K562 (cell line): Measurements from ENCODE around the gene LST1. TPM values are rescaled to one million over a fixed set of nuclear protein-coding genes. Genes with fewer than 3 reads are reported as not detected.

Experiments used
- ATAC-seq: fragments of 200-7000 bp; cut with Tn5 transposase; 3 replicates; pipeline ENCODE4 v1.9.1; 2020; ENCODE audit warnings: moderate library complexity
- BruUV-seq: library from RNA; stranded (reverse); fragments of 400-500 nt; replicated peaks from 2 replicates; lab custom pipeline; 2021; lab: Mats Ljungman, UMichigan
- CTCF ChIA-PET: fragments of 300-600 bp; formaldehyde crosslinking; extraction: SDS; loops from one replicate; lab custom pipeline; 2021; ENCODE audit warnings: low intra/inter-chr PET ratio; lab: Yijun Ruan, JAX
- POLR2A ChIA-PET: fragments of 300-600, 350-650 bp; sonication (Branson Sonifier 250); formaldehyde crosslinking; extraction: SDS; loops from one replicate; lab custom pipeline; 2021; ENCODE audit warnings: antibody characterized with exemption, inconsistent platforms; lab: Yijun Ruan, JAX
- DNase-seq, 4 experiments: peaks; one replicate each; pipeline versions ENCODE4 v3.0.0 to v3.0.0-alpha.2; 2011 to 2018; ENCODE audit warnings: low spot score in 3 of 4, mixed read lengths in 3 of 4; ENCODE audit errors: extremely low read depth in 1 of 4
- FAIRE-seq: peaks from 2 replicates; lab custom pipeline; 2011; peaks lifted over from hg19 to GRCh38; lab: Jason Lieb, UNC
- H2AFZ ChIP-seq: 2 replicates; pipeline ENCODE4 v1.6.0; 2011; ENCODE audit warnings: low read depth, low read length, control low read depth, inconsistent platforms
- H3K27ac ChIP-seq: fragments of 200-600 bp; 3 replicates; pipeline ENCODE4 v1.8.0; 2011; ENCODE audit warnings: low read depth, mild to moderate bottlenecking, control low read depth, inconsistent platforms, low read length, moderate library complexity, mixed read lengths; ENCODE audit errors: extremely low read depth
- H3K27me3 ChIP-seq, 2 experiments: fragments of 300-600 bp in 1 of 2; 2 replicates in 1 of 2; 3 replicates in 1 of 2; pipeline versions ENCODE4 v1.6.0 to v1.8.0; 2011; ENCODE audit warnings: inconsistent platforms in 2 of 2, low read length in 2 of 2, mild to moderate bottlenecking in 1 of 2, mixed read lengths in 1 of 2, moderate library complexity in 1 of 2; ENCODE audit not compliant: control insufficient read depth in 2 of 2, insufficient read depth in 2 of 2
- H3K36me3 ChIP-seq: fragments of 300-600 bp; 3 replicates; pipeline ENCODE4 v1.8.0; 2011; ENCODE audit warnings: mild to moderate bottlenecking, low read length, inconsistent platforms; ENCODE audit not compliant: control insufficient read depth, insufficient read depth
- H3K4me1 ChIP-seq, 2 experiments: fragments of 200-600 bp in 1 of 2; replicated peaks in 1 of 2; 2 replicates in 1 of 2; 3 replicates in 1 of 2; pipeline versions ENCODE4 v1.5.1 to v1.8.0; 2011; ENCODE audit warnings: inconsistent platforms in 2 of 2, low read length in 2 of 2, mild to moderate bottlenecking in 1 of 2, mixed read lengths in 1 of 2, moderate library complexity in 1 of 2; ENCODE audit not compliant: control insufficient read depth in 2 of 2, insufficient read depth in 2 of 2
- H3K4me2 ChIP-seq: 2 replicates; pipeline ENCODE4 v1.6.1; 2011; ENCODE audit warnings: low read length, control low read depth, inconsistent platforms, mixed read lengths; ENCODE audit not compliant: insufficient read depth
- H3K4me3 ChIP-seq: fragments of 200-600 bp; sonication (generic), shearing (Covaris generic); 2 replicates; pipeline ENCODE4 v1.5.1; 2016; ENCODE audit warnings: control low read depth, inconsistent platforms
- H3K79me2 ChIP-seq: fragments of 200-600 bp; 3 replicates; pipeline ENCODE4 v1.8.0; 2011; ENCODE audit warnings: low read length, inconsistent platforms; ENCODE audit not compliant: control insufficient read depth, insufficient read depth
- H3K9ac ChIP-seq, 2 experiments: 2 replicates each; pipeline versions ENCODE4 v1.6.0 to v1.6.1; 2011; ENCODE audit warnings: low read depth in 2 of 2, low read length in 2 of 2, control low read depth in 1 of 2, inconsistent platforms in 1 of 2, mild to moderate bottlenecking in 1 of 2, mixed read lengths in 1 of 2; ENCODE audit not compliant: insufficient read depth in 1 of 2
- H3K9me1 ChIP-seq: one replicate; pipeline ENCODE4 v1.6.0; 2011; ENCODE audit warnings: inconsistent platforms, mild to moderate bottlenecking, low read length, moderate library complexity; ENCODE audit not compliant: control insufficient read depth, insufficient read depth
- H3K9me3 ChIP-seq: replicated peaks from 2 replicates; pipeline ENCODE4 v1.5.1; 2011; ENCODE audit warnings: low read depth, low read length, inconsistent platforms; ENCODE audit not compliant: control insufficient read depth, insufficient read depth
- H4K20me1 ChIP-seq: replicated peaks from 2 replicates; pipeline ENCODE4 v1.6.1; 2011; ENCODE audit warnings: low read length, inconsistent platforms, mixed read lengths; ENCODE audit not compliant: control insufficient read depth, insufficient read depth
- WGBS: fragments of 100-300 bp; shearing (Covaris generic); methylation state at CpG from one replicate; pipeline ENCODE4 v1.1.6; 2016; ENCODE audit warnings: low coverage, mixed read lengths; ENCODE audit not compliant: insufficient coverage; ENCODE audit errors: missing lambda C conversion rate; 5-methylcytosine and 5-hydroxymethylcytosine counted together
- in situ Hi-C: fragments of 300-500 bp; cut with MboI; formaldehyde crosslinking; loops from 4 replicates; pipeline ENCODE4 v1.15.0; 2018; ENCODE audit warnings: inconsistent platforms, mixed read lengths
- intact Hi-C: fragments of 100-400 bp; cut with micrococcal nuclease; formaldehyde crosslinking; loops from 2 replicates; pipeline ENCODE4 v1.14.2; 2022
- polyA plus RNA-seq, 8 experiments: library from polyadenylated mRNA; depleted of rRNA in 4 of 8; stranded (reverse) in 5 of 8; unstranded in 3 of 8; fragments of >200 nt; fragmentation: Nextera tagmentation in 2 of 8; fragmentation: Illumina TruSeq in 1 of 8; extraction: Ambion mirVana in 2 of 8; extraction: Trizol in 1 of 8; gene quantifications; 2 replicates each; pipeline versions ENCODE4 v1.2.1 to v1.2.3, GENCODE V29; 2011 to 2014; ENCODE audit warnings: inconsistent platforms in 1 of 8, missing spikeins in 1 of 8
- total RNA-seq, 7 experiments: library from RNA; depleted of rRNA in 6 of 7; stranded (reverse); fragments of >200 nt in 6 of 7; fragmentation: Illumina TruSeq in 2 of 7; extraction: Trizol in 2 of 7; gene quantifications; 2 replicates each; pipeline versions ENCODE4 v1.2.1 to v1.2.3, GENCODE V29; 2011 to 2021; ENCODE audit warnings: low replicate concordance in 1 of 7
- TF ChIP-seq, protein P1 (sequence below): sonication (generic); formaldehyde crosslinking; IDR thresholded peaks from 2 replicates; pipeline ENCODE4 v1.8.0; 2023; ENCODE audit warnings: mild to moderate bottlenecking, missing genetic modification reagents
- TF ChIP-seq, protein P2 (sequence below): IDR thresholded peaks from 2 replicates; pipeline ENCODE4 v1.6.1; 2011; ENCODE audit warnings: borderline replicate concordance, low read depth, mild to moderate bottlenecking, moderate library complexity, low read length; ENCODE audit not compliant: insufficient read depth, poor library complexity, severe bottlenecking

Gene LST1
- total and polyA plus RNA-seq, 9 of the 15 experiments (the other 6 are each of a cell fraction or from before 2014, with no cell fraction given): 0.82 to 7.8 (median 1.7) TPM

DNA sequence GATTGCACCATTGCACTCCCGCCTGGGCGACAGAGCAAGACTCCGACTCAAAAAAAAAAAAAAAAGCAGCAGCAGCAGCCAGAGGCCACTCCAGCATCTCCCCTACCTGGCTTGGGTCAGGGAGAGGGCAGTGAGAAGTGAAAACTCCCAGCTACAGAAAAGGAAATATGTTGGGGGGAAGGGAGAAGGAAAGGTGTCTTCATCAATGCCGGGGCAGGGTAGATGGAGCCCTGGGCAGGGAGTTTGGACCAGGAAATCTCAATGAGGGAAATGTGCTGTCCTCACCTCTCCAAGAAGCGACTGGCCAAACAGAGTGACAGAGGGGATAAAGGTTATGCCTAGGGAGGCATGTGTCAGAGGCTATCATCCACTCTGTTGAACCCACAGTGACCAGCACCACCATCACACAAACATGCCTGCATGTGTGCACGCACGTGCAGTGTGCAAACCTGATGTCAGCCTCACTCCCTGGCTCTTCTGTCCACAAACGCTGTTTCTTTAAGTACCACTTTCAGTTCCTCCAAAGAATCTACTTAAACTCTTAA is 28.1 kb downstream of the LST1 start:
- TF ChIP-seq, protein P1, sequence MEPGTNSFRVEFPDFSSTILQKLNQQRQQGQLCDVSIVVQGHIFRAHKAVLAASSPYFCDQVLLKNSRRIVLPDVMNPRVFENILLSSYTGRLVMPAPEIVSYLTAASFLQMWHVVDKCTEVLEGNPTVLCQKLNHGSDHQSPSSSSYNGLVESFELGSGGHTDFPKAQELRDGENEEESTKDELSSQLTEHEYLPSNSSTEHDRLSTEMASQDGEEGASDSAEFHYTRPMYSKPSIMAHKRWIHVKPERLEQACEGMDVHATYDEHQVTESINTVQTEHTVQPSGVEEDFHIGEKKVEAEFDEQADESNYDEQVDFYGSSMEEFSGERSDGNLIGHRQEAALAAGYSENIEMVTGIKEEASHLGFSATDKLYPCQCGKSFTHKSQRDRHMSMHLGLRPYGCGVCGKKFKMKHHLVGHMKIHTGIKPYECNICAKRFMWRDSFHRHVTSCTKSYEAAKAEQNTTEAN (CRISPR knock-in tag): 0 out of 2 replicates have a peak, but pooled peaks have one; percentile 24
- TF ChIP-seq, protein P2, sequence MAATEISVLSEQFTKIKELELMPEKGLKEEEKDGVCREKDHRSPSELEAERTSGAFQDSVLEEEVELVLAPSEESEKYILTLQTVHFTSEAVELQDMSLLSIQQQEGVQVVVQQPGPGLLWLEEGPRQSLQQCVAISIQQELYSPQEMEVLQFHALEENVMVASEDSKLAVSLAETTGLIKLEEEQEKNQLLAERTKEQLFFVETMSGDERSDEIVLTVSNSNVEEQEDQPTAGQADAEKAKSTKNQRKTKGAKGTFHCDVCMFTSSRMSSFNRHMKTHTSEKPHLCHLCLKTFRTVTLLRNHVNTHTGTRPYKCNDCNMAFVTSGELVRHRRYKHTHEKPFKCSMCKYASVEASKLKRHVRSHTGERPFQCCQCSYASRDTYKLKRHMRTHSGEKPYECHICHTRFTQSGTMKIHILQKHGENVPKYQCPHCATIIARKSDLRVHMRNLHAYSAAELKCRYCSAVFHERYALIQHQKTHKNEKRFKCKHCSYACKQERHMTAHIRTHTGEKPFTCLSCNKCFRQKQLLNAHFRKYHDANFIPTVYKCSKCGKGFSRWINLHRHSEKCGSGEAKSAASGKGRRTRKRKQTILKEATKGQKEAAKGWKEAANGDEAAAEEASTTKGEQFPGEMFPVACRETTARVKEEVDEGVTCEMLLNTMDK: no peak
- Histone ChIP-seq H3K79me2 (no peaks in the 10 kb centered on the region; the same call in 2 of the 3 replicates), H4K20me1 (no peaks in the 10 kb centered on the region), H3K4me2 (no peak overlapping the region), H3K9me3 (no peaks in the 10 kb centered on the region), H3K9ac (peak overlapping the region in 1 of 2 experiments; percentile 6; a peak in 1 of 4 replicates), H3K9me1 (no peaks in the 10 kb centered on the region), H3K27me3 (no peaks in the 10 kb centered on the region), H3K27ac (no peak overlapping the region), H3K4me3 (no peak overlapping the region), H3K4me1 (peaks cover 34 to 36% of the 10 kb centered on the region in 2 experiments), H3K36me3 (no peaks in the 10 kb centered on the region), H2AFZ (peak overlapping the region; percentile 58)
- WGBS: 69% methylated on average over 7 of the region's 8 CpGs
- intact Hi-C loops: no loop called here
- ChIA-PET CTCF (no interaction called here), POLR2A (interaction anchor here (0.6 kb wide), 1 partner anchor 76 kb away, joined by 5 read pairs; no protein-coding TSS in a partner anchor)
- in situ Hi-C loops: no loop called here
- FAIRE-seq (no peak), ATAC-seq (no peak; the same call in 2 of the 3 replicates), DNase-seq (no peak)
- no TSS peak for BruUV-seq
